PC-9 (cell line): ENCODE results near the gene LRRC61. TPM values are rescaled to one million over a fixed set of nuclear protein-coding genes. Genes with fewer than 3 reads are reported as not detected.
"Not testable (repeated sequence)": the region's sequence is repeated elsewhere in the genome, so short reads cannot be mapped to it uniquely, and the experiment has no call there.

Experiments used
- BruUV-seq: library from RNA; stranded (reverse); fragments of 400-500 nt; replicated peaks from 2 replicates; lab custom pipeline; 2021; lab: Mats Ljungman, UMichigan
- CTCF ChIA-PET: fragments of 300-600 bp; sonication (Branson Sonifier 250); formaldehyde crosslinking; loops from one replicate; lab custom pipeline; 2022; ENCODE audit warnings: antibody characterized with exemption; lab: Charles Lee
- POLR2A ChIA-PET: fragments of 300-600 bp; sonication (Branson Sonifier 250); formaldehyde crosslinking; loops from one replicate; lab custom pipeline; 2022; ENCODE audit warnings: antibody characterized with exemption; ENCODE audit not compliant: unreplicated experiment; lab: Charles Lee
- DNase-seq, 2 experiments: peaks; one replicate each; pipeline versions ENCODE4 v3.0.0 to v3.0.0-alpha.2; 2015 to 2022; ENCODE audit warnings: mixed read lengths in 1 of 2
- H2AFZ ChIP-seq: fragments of 200-600 bp; sonication (generic); 2 replicates; pipeline ENCODE4 v1.8.1; 2017; ENCODE audit warnings: antibody characterized with exemption
- H3F3A ChIP-seq: fragments of 200-600 bp; sonication (generic); 2 replicates; pipeline ENCODE4 v1.8.1; 2017; ENCODE audit warnings: antibody characterized with exemption, mild to moderate bottlenecking, low read depth; ENCODE audit not compliant: insufficient read depth
- H3K27ac ChIP-seq: fragments of 200-600 bp; sonication (generic); 2 replicates; pipeline ENCODE4 v1.6.1; 2016; ENCODE audit warnings: mixed run types
- H3K27me3 ChIP-seq: fragments of 200-600 bp; sonication (generic); 2 replicates; pipeline ENCODE4 v1.6.1; 2016; ENCODE audit warnings: low read depth, mixed run types; ENCODE audit not compliant: insufficient read depth
- H3K36me3 ChIP-seq: fragments of 200-600 bp; sonication (generic); 2 replicates; pipeline ENCODE4 v1.6.1; 2016; ENCODE audit warnings: low read depth, mixed run types
- H3K4me1 ChIP-seq: fragments of 200-600 bp; sonication (generic); replicated peaks from 2 replicates; pipeline ENCODE4 v1.6.1; 2016; ENCODE audit warnings: mixed run types; ENCODE audit not compliant: insufficient read depth
- H3K4me2 ChIP-seq: fragments of 200-600 bp; sonication (generic); 2 replicates; pipeline ENCODE4 v1.6.1; 2017; ENCODE audit warnings: mixed run types
- H3K4me3 ChIP-seq: fragments of 200-600 bp; sonication (generic); 2 replicates; pipeline ENCODE4 v1.6.1; 2016; ENCODE audit warnings: mixed run types
- H3K79me2 ChIP-seq: fragments of 200-600 bp; sonication (generic); 2 replicates; pipeline ENCODE4 v1.6.1; 2017; ENCODE audit warnings: low read depth, mixed run types
- H3K9me2 ChIP-seq: fragments of 200-600 bp; sonication (generic); 2 replicates; pipeline ENCODE4 v1.8.1; 2017; ENCODE audit warnings: mild to moderate bottlenecking; ENCODE audit not compliant: insufficient read depth
- H3K9me3 ChIP-seq: fragments of 200-600 bp; sonication (generic); 2 replicates; pipeline ENCODE4 v1.8.1; 2016; ENCODE audit warnings: low read depth; ENCODE audit not compliant: insufficient read depth
- H4K20me1 ChIP-seq: fragments of 200-600 bp; sonication (generic); 2 replicates; pipeline ENCODE4 v1.8.1; 2017; ENCODE audit not compliant: insufficient read depth
- EZH2 ChIP-seq: fragments of 200-600 bp; sonication (generic); IDR thresholded peaks from 2 replicates; pipeline ENCODE4 v1.8.0; 2017; ENCODE audit warnings: antibody characterized with exemption, low read depth
- intact Hi-C: fragments of 100-400 bp; cut with micrococcal nuclease; formaldehyde crosslinking; loops from one replicate; pipeline ENCODE4 v1.10.0; 2022; ENCODE audit not compliant: unreplicated experiment
- total RNA-seq: library from RNA; stranded (reverse); gene quantifications from 2 replicates; pipeline ENCODE4 v1.2.3, GENCODE V29; 2021
- TF ChIP-seq, protein P1 (sequence below): fragments of 200-600 bp; sonication (generic); conservative IDR thresholded peaks from 2 replicates; pipeline ENCODE4 v1.6.1; 2017; ENCODE audit warnings: mixed run types, antibody characterized with exemption, mild to moderate bottlenecking, moderate library complexity

The LRRC61 gene
- total RNA-seq, 1 experiment from 2014 or later: 34.8 TPM

- CTCF ChIA-PET: no interaction called here
- POLR2A ChIA-PET: interaction anchor here (0.5 kb wide), 1 partner anchor 8 kb away, joined by 3 read pairs; no protein-coding TSS in a partner anchor
- H3K79me2 ChIP-seq: peaks cover 69% of the 10 kb centered on the region
- no peak for TF ChIP-seq EZH2
- BruUV-seq: TSS peak; percentile 87
- no peak for DNase-seq
- H3K36me3 ChIP-seq: peaks cover 15% of the 10 kb centered on the region; the same call in 1 of the 2 replicates
- intact Hi-C loops: no loop called here
- H3K9me3 ChIP-seq: no peaks in the 10 kb centered on the region
- H3K4me1 ChIP-seq: peaks cover 72% of the 10 kb centered on the region
- peak overlapping the region; percentile 71 for H3K27ac ChIP-seq
- peaks cover 38% of the 10 kb centered on the region for H3F3A ChIP-seq
- no peaks in the 10 kb centered on the region for H4K20me1 ChIP-seq
- H2AFZ ChIP-seq: no peak overlapping the region
- H3K9me2 ChIP-seq: no peaks in the 10 kb centered on the region
- peak overlapping the region; percentile 59 for H3K4me2 ChIP-seq
- H3K27me3 ChIP-seq: no peaks in the 10 kb centered on the region
- peak overlapping the region; percentile 12; the same call in 1 of the 2 replicates for H3K4me3 ChIP-seq
Measured at GRCh38 chr7:150313367-150313809, 9.8 kb upstream of the LRRC61 start.

DNA sequence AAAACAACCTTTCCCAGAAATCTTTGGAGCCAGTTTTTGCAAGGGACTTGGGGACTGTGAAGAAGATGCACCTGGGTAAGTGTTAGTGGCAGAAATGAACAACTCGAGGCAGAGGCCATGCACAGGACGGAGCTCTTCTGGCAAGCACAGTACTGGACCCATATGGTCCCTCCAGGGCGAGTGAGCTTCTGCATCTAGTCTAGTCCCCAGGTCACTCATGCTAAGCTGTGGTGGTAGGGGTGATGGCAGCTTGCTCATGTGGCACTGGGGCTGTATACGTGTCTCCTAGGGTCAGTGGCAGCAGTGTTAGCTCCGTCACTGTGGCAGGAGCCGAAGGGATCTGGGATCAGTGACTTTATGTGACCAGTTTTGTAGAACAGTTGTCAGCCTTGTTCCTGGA is 9.3 kb upstream of the LRRC61 start:
- POLR2A ChIA-PET: interaction anchor here (0.5 kb wide), 1 partner anchor 8 kb away, joined by 3 read pairs; no protein-coding TSS in a partner anchor
- Histone ChIP-seq H3K4me1 (peaks cover 68% of the 10 kb centered on the region), H3K27me3 (no peaks in the 10 kb centered on the region)

DNA sequence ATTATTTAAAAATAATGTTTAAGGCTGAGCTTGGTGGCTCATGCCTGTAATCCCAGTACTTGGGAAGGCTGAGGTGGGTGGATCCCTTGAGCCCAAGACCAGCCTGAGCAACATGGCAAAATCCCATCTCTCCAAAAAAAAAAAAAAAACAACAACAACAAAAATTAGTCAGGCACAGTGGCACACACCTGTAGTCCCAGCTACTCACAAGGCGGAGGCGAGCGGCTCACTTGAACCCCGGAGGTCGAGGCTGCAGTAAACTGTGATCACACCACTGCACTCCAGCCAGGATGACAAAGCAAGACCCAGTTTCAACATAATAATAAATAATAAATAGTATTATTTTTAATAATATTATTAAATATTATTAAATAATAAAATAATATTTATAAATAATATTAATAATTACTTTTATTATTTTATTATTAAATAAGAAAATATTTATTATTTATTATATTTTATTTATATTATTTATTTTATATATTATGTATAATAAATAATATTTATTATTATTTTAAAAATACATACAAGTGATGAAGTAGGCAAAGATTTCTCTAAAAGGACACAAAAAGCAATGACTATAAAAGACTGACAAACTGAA is 8.4 kb upstream of the LRRC61 start:
- POLR2A ChIA-PET: interaction anchor here (0.6 kb wide), 1 partner anchor 38 kb away, joined by 19 read pairs; no protein-coding TSS in a partner anchor

More for the DNA sequence above, 9.3 kb upstream of the LRRC61 start:
- TF ChIP-seq EZH2: no peak
- TF ChIP-seq, protein P1, sequence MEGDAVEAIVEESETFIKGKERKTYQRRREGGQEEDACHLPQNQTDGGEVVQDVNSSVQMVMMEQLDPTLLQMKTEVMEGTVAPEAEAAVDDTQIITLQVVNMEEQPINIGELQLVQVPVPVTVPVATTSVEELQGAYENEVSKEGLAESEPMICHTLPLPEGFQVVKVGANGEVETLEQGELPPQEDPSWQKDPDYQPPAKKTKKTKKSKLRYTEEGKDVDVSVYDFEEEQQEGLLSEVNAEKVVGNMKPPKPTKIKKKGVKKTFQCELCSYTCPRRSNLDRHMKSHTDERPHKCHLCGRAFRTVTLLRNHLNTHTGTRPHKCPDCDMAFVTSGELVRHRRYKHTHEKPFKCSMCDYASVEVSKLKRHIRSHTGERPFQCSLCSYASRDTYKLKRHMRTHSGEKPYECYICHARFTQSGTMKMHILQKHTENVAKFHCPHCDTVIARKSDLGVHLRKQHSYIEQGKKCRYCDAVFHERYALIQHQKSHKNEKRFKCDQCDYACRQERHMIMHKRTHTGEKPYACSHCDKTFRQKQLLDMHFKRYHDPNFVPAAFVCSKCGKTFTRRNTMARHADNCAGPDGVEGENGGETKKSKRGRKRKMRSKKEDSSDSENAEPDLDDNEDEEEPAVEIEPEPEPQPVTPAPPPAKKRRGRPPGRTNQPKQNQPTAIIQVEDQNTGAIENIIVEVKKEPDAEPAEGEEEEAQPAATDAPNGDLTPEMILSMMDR: no peak
- intact Hi-C loops: no loop called here
- peaks cover 70% of the 10 kb centered on the region for H3K79me2 ChIP-seq
- peak overlapping the region; percentile 12; the same call in 1 of the 2 replicates for H3K4me3 ChIP-seq
- no peaks in the 10 kb centered on the region for H3K9me3 ChIP-seq
- no peak for DNase-seq
- H3K27ac ChIP-seq: peak overlapping the region; percentile 71
- peak overlapping the region; percentile 59 for H3K4me2 ChIP-seq
- no peaks in the 10 kb centered on the region for H4K20me1 ChIP-seq
- BruUV-seq: no TSS peak
- H3K36me3 ChIP-seq: peaks cover 20% of the 10 kb centered on the region; the same call in 1 of the 2 replicates
- H2AFZ ChIP-seq: no peak overlapping the region
- no peaks in the 10 kb centered on the region for H3K9me2 ChIP-seq
- CTCF ChIA-PET: no interaction called here
- H3F3A ChIP-seq: peaks cover 33% of the 10 kb centered on the region

GRCh38 chr7:150316987-150317386 is 6.2 kb upstream of the LRRC61 start:
- peaks cover 48% of the 10 kb centered on the region for H3F3A ChIP-seq
- H3K9me2 ChIP-seq, intact Hi-C loops, BruUV-seq, H3K27me3 ChIP-seq, POLR2A ChIA-PET, H3K27ac ChIP-seq, H3K9me3 ChIP-seq, H3K4me2 ChIP-seq, H3K4me3 ChIP-seq, H2AFZ ChIP-seq, H4K20me1 ChIP-seq, CTCF ChIA-PET: not testable (repeated sequence)
- H3K36me3 ChIP-seq: peaks cover 33% of the 10 kb centered on the region; the same call in 1 of the 2 replicates
- peak in 1 of 2 experiments; percentile 19 for DNase-seq
- peaks cover 67% of the 10 kb centered on the region for H3K79me2 ChIP-seq
- H3K4me1 ChIP-seq: peaks cover 64% of the 10 kb centered on the region

More for the DNA sequence above, 8.4 kb upstream of the LRRC61 start:
- no peak overlapping the region for H2AFZ ChIP-seq
- peaks cover 27% of the 10 kb centered on the region for H3F3A ChIP-seq
- no peak for TF ChIP-seq EZH2
- no peaks in the 10 kb centered on the region for H3K9me3 ChIP-seq
- BruUV-seq: no TSS peak
- H3K79me2 ChIP-seq: peaks cover 70% of the 10 kb centered on the region
- H3K9me2 ChIP-seq: no peaks in the 10 kb centered on the region
- 0 out of 2 replicates have a peak overlapping the region, but pooled peaks have one; percentile 71 for H3K27ac ChIP-seq
- CTCF ChIA-PET: no interaction called here
- no peak overlapping the region for H3K4me3 ChIP-seq
- H4K20me1 ChIP-seq: no peaks in the 10 kb centered on the region
- peak overlapping the region; percentile 59 for H3K4me2 ChIP-seq
- intact Hi-C loops: no loop called here
- H3K27me3 ChIP-seq: no peaks in the 10 kb centered on the region
- H3K36me3 ChIP-seq: peaks cover 26% of the 10 kb centered on the region; the same call in 1 of the 2 replicates
- H3K4me1 ChIP-seq: peaks cover 64% of the 10 kb centered on the region
- peak in 1 of 2 experiments; percentile 29 for DNase-seq
